K562 (cell line): ENCODE results near the gene ELF3. TPM values are rescaled to one million over a fixed set of nuclear protein-coding genes. Genes with fewer than 3 reads are reported as not detected.
A peak's percentile ranks its signal among the peaks of the same experiment; 100 is the strongest.

Experiments used
- ATF3 ChIP-seq, 2 experiments: fragments of 450-650 bp in 1 of 2; sonication (generic) in 1 of 2; formaldehyde crosslinking in 1 of 2; IDR thresholded peaks in 1 of 2; conservative IDR thresholded peaks in 1 of 2; 2 replicates each; pipeline versions ENCODE4 v1.6.1 to v1.8.1; 2016 to 2023; ENCODE audit warnings: mild to moderate bottlenecking in 2 of 2, moderate library complexity in 2 of 2, inconsistent platforms in 1 of 2, missing genetic modification reagents in 1 of 2
- CHAMP1 ChIP-seq: fragments of 450-650 bp; IDR thresholded peaks from 2 replicates; pipeline ENCODE4 v1.6.1; 2016; ENCODE audit warnings: mild to moderate bottlenecking
- GATAD2A ChIP-seq: fragments of 450-650 bp; IDR thresholded peaks from 2 replicates; pipeline ENCODE4 v1.6.1; 2017
- HMGXB4 ChIP-seq: sonication (generic); formaldehyde crosslinking; IDR thresholded peaks from 2 replicates; pipeline ENCODE4 v1.8.1; 2023; ENCODE audit warnings: mild to moderate bottlenecking, missing genetic modification reagents
- ILF3 ChIP-seq: fragments of 450-650 bp; IDR thresholded peaks from 2 replicates; pipeline ENCODE4 v1.6.1; 2018; ENCODE audit warnings: antibody characterized with exemption, mild to moderate bottlenecking, moderate library complexity, borderline replicate concordance
- MCM3 ChIP-seq: fragments of 450-650 bp; IDR thresholded peaks from 2 replicates; pipeline ENCODE4 v1.6.1; 2016
- MIER1 ChIP-seq: fragments of 450-650 bp; IDR thresholded peaks from 2 replicates; pipeline ENCODE4 v1.6.1; 2016; ENCODE audit warnings: antibody characterized with exemption, mild to moderate bottlenecking, low read depth
- MXD1 ChIP-seq: fragments of 250-450 bp; sonication (Bioruptor Pico); IDR thresholded peaks from 2 replicates; pipeline ENCODE4 v1.8.0; 2021; ENCODE audit warnings: borderline replicate concordance, mild to moderate bottlenecking, moderate library complexity; ENCODE audit not compliant: poor library complexity, severe bottlenecking
- POU5F1 ChIP-seq: fragments of 150-350 bp; IDR thresholded peaks from 2 replicates; pipeline ENCODE4 v1.6.1; 2014; ENCODE audit warnings: borderline replicate concordance, low read length, low read depth, mild to moderate bottlenecking; ENCODE audit not compliant: partially characterized antibody
- RBM22 ChIP-seq: fragments of 200-400 bp; formaldehyde crosslinking; IDR thresholded peaks from 2 replicates; pipeline ENCODE4 v1.6.1; 2018; ENCODE audit warnings: low read length, low read depth; ENCODE audit not compliant: poor library complexity, severe bottlenecking
- SIX5 ChIP-seq, 2 experiments: IDR thresholded peaks; 2 replicates each; pipeline ENCODE4 v1.6.1; 2011; ENCODE audit warnings: low read length in 2 of 2, borderline replicate concordance in 1 of 2, low read depth in 1 of 2, mild to moderate bottlenecking in 1 of 2, moderate library complexity in 1 of 2; ENCODE audit not compliant: insufficient read depth in 1 of 2
- SMARCA4 ChIP-seq: fragments of 450-650 bp; IDR thresholded peaks from 2 replicates; pipeline ENCODE4 v1.6.1; 2016
- TFAM ChIP-seq: fragments of 250-450 bp; sonication (Bioruptor Pico); conservative IDR thresholded peaks from 2 replicates; pipeline ENCODE4 v1.5.0; 2021; ENCODE audit warnings: mild to moderate bottlenecking, moderate library complexity
- ZBTB7A ChIP-seq: IDR thresholded peaks from 2 replicates; pipeline ENCODE4 v1.6.1; 2011; ENCODE audit warnings: low read depth, mild to moderate bottlenecking, low read length, moderate library complexity, borderline replicate concordance; ENCODE audit not compliant: control insufficient read depth
- ZC3H8 ChIP-seq: fragments of 450-650 bp; IDR thresholded peaks from 2 replicates; pipeline ENCODE4 v1.6.1; 2017
- ZNF445 ChIP-seq: fragments of 250-450 bp; sonication (Bioruptor Pico); IDR thresholded peaks from 2 replicates; pipeline ENCODE4 v1.4.0; 2020; ENCODE audit warnings: low read depth, mild to moderate bottlenecking, moderate library complexity
- ZNF518B ChIP-seq: fragments of 250-450 bp; sonication (Bioruptor Pico); IDR thresholded peaks from 2 replicates; pipeline ENCODE4 v1.5.0; 2021; ENCODE audit warnings: mild to moderate bottlenecking, moderate library complexity
- ZNF644 ChIP-seq: fragments of 200-800 bp; sonication (Bioruptor generic); IDR thresholded peaks from 2 replicates; pipeline ENCODE4 v1.6.1; 2016; ENCODE audit warnings: low read depth, missing genetic modification characterization, missing compliant biosample characterization
- polyA plus RNA-seq, 8 experiments: library from polyadenylated mRNA; depleted of rRNA in 4 of 8; stranded (reverse) in 5 of 8; unstranded in 3 of 8; fragments of >200 nt; fragmentation: Nextera tagmentation in 2 of 8; fragmentation: Illumina TruSeq in 1 of 8; extraction: Ambion mirVana in 2 of 8; extraction: Trizol in 1 of 8; gene quantifications; 2 replicates each; pipeline versions ENCODE4 v1.2.1 to v1.2.3, GENCODE V29; 2011 to 2014; ENCODE audit warnings: inconsistent platforms in 1 of 8, missing spikeins in 1 of 8
- total RNA-seq, 7 experiments: library from RNA; depleted of rRNA in 6 of 7; stranded (reverse); fragments of >200 nt in 6 of 7; fragmentation: Illumina TruSeq in 2 of 7; extraction: Trizol in 2 of 7; gene quantifications; 2 replicates each; pipeline versions ENCODE4 v1.2.1 to v1.2.3, GENCODE V29; 2011 to 2021; ENCODE audit warnings: low replicate concordance in 1 of 7

Gene ELF3
- total and polyA plus RNA-seq, 9 of the 15 experiments (the other 6 are each of a cell fraction or from before 2014, with no cell fraction given): 0.03 to 1.2 (median 0.07) TPM; not detected in 4

GRCh38 chr1:202063093-202063492, 52.7 kb downstream of the ELF3 start (continued):
- TF ChIP-seq SIX5 (IDR thresholded peaks at IDR 0.05; ENCODE audit: borderline replicate concordance in 1 of 2, insufficient read depth in 1 of 2, low read depth in 1 of 2, low read length in 2 of 2) (no peak), ZNF644 (tag) (no peak), TFAM (CRISPR knock-in tag) (no peak), CHAMP1 (no peak), ZNF518B (CRISPR knock-in tag) (no peak), MCM3 (no peak), RBM22 (no peak), ILF3 (no peak), ZBTB7A (peak; percentile 47; the same call in 1 of the 2 replicates), ZNF445 (CRISPR knock-in tag) (no peak), ZC3H8 (no peak), MXD1 (CRISPR knock-in tag) (no peak), GATAD2A (no peak), MIER1 (no peak), HMGXB4 (no peak), POU5F1 (no peak), ATF3 (IDR thresholded peaks at IDR 0.05) (peak; percentile 78), ATF3 (CRISPR knock-in tag; conservative IDR thresholded peaks at IDR 0.05) (no peak), SMARCA4 (peak; percentile 23; the same call in 1 of the 2 replicates)
